CMK (cell line): ENCODE results near the gene SEMA5A.

Experiments used
- DNase-seq: peaks from one replicate; pipeline ENCODE4 v3.0.0-alpha.2; 2010; ENCODE audit warnings: low read depth

Gene SEMA5A

GRCh38 chr5:9331372-9331771 lies 214.5 kb downstream of the SEMA5A start:
- DNase-seq: no peak

- no peak for DNase-seq
Observed at GRCh38 chr5:9329125-9329524, 216.8 kb downstream of the SEMA5A start.

GRCh38 chr5:9325549-9325948 lies 220.3 kb downstream of the SEMA5A start:
- no peak for DNase-seq

- DNase-seq: no peak
Observed at GRCh38 chr5:9324348-9325077, 221.4 kb downstream of the SEMA5A start.

- no peak for DNase-seq
Observed at GRCh38 chr5:9320652-9321051, 225.2 kb downstream of the SEMA5A start.

GRCh38 chr5:9318031-9318430 lies 227.8 kb downstream of the SEMA5A start:
- no peak for DNase-seq

- DNase-seq: no peak
Observed at GRCh38 chr5:9316733-9317132, 229.1 kb downstream of the SEMA5A start.

GRCh38 chr5:9316041-9316440 lies 229.8 kb downstream of the SEMA5A start:
- DNase-seq: no peak

GRCh38 chr5:9314558-9314957 lies 231.3 kb downstream of the SEMA5A start:
- DNase-seq: no peak

GRCh38 chr5:9313751-9314150 lies 232.1 kb downstream of the SEMA5A start:
- no peak for DNase-seq

- DNase-seq: no peak
Observed at GRCh38 chr5:9307150-9307549, 238.7 kb downstream of the SEMA5A start.

GRCh38 chr5:9302218-9302617 lies 243.7 kb downstream of the SEMA5A start:
- DNase-seq: no peak

GRCh38 chr5:9301200-9301599 lies 244.7 kb downstream of the SEMA5A start:
- DNase-seq: no peak

- DNase-seq: no peak
Observed at GRCh38 chr5:9297134-9297533, 248.7 kb downstream of the SEMA5A start.

GRCh38 chr5:9295466-9295801 lies 250.4 kb downstream of the SEMA5A start:
- DNase-seq: no peak

- DNase-seq: no peak
Observed at GRCh38 chr5:9294793-9295465, 250.9 kb downstream of the SEMA5A start.

GRCh38 chr5:9288234-9288633 lies 257.6 kb downstream of the SEMA5A start:
- no peak for DNase-seq

GRCh38 chr5:9284781-9285307 lies 261.0 kb downstream of the SEMA5A start:
- DNase-seq: no peak

- no peak for DNase-seq
Observed at GRCh38 chr5:9284272-9284671, 261.6 kb downstream of the SEMA5A start.

GRCh38 chr5:9283473-9283872 lies 262.4 kb downstream of the SEMA5A start:
- no peak for DNase-seq

GRCh38 chr5:9283021-9283420 lies 262.9 kb downstream of the SEMA5A start:
- no peak for DNase-seq

GRCh38 chr5:9282211-9282610 lies 263.7 kb downstream of the SEMA5A start:
- DNase-seq: no peak

GRCh38 chr5:9279774-9280173 lies 266.1 kb downstream of the SEMA5A start:
- DNase-seq: no peak
